GM23338 (cell line): ENCODE results near the gene NFE2L1. TPM values are rescaled to one million over a fixed set of nuclear protein-coding genes. Genes with fewer than 3 reads are reported as not detected.

Source experiments
- ATAC-seq: fragments of 200-7000 bp; cut with Tn5 transposase; 3 replicates; pipeline ENCODE4 v1.9.1; 2020
- DNase-seq: peaks from one replicate; pipeline ENCODE4 v3.0.0-alpha.2; 2015; ENCODE audit warnings: low spot score
- H2AFZ ChIP-seq: fragments of 200-600 bp; sonication (generic); 2 replicates; pipeline ENCODE4 v1.8.0; 2016; ENCODE audit warnings: antibody characterized with exemption, mild to moderate bottlenecking, moderate library complexity
- H3F3A ChIP-seq: fragments of 200-600 bp; sonication (generic); replicated peaks from 2 replicates; pipeline ENCODE4 v1.8.0; 2017; ENCODE audit warnings: antibody characterized with exemption, mixed run types, low read depth
- H3K27ac ChIP-seq: fragments of 200-600 bp; sonication (generic); 2 replicates; pipeline ENCODE4 v1.6.1; 2016; ENCODE audit warnings: low read depth
- H3K27me3 ChIP-seq: fragments of 200-600 bp; sonication (generic); 2 replicates; pipeline ENCODE4 v1.8.0; 2016; ENCODE audit warnings: mild to moderate bottlenecking, mixed run types, moderate library complexity; ENCODE audit not compliant: insufficient read depth
- H3K36me3 ChIP-seq: fragments of 200-600 bp; sonication (generic); 2 replicates; pipeline ENCODE4 v1.8.0; 2016; ENCODE audit warnings: mild to moderate bottlenecking; ENCODE audit not compliant: insufficient read depth
- H3K4me1 ChIP-seq: fragments of 200-600 bp; sonication (generic); 2 replicates; pipeline ENCODE4 v1.8.0; 2016; ENCODE audit warnings: mild to moderate bottlenecking, moderate library complexity; ENCODE audit not compliant: insufficient read depth
- H3K4me2 ChIP-seq: fragments of 200-600 bp; sonication (generic); 2 replicates; pipeline ENCODE4 v1.7.1; 2017; ENCODE audit warnings: mixed run types
- H3K4me3 ChIP-seq: fragments of 200-600 bp; sonication (generic); 2 replicates; pipeline ENCODE4 v1.6.1; 2016; ENCODE audit warnings: mixed run types
- H3K79me2 ChIP-seq: fragments of 200-600 bp; sonication (generic); replicated peaks from 2 replicates; pipeline ENCODE4 v1.8.0; 2017; ENCODE audit warnings: mild to moderate bottlenecking; ENCODE audit not compliant: insufficient read depth
- H3K9me2 ChIP-seq: fragments of 200-600 bp; sonication (generic); 2 replicates; pipeline ENCODE4 v1.8.0; 2017; ENCODE audit not compliant: insufficient read depth
- H4K20me1 ChIP-seq: fragments of 200-600 bp; sonication (generic); replicated peaks from 2 replicates; pipeline ENCODE4 v1.8.0; 2017; ENCODE audit warnings: mild to moderate bottlenecking; ENCODE audit not compliant: insufficient read depth
- H3K27ac Mint-ChIP-seq: 2 replicates; pipeline ENCODE4 v1.8.0; 2020; ENCODE audit warnings: inconsistent platforms, mild to moderate bottlenecking, moderate library complexity, mixed read lengths
- H3K27me3 Mint-ChIP-seq: 3 replicates; pipeline ENCODE4 v1.8.0; 2022; ENCODE audit warnings: low read depth, mild to moderate bottlenecking, moderate library complexity, mixed read lengths, inconsistent platforms; ENCODE audit not compliant: insufficient read depth, poor library complexity
- H3K36me3 Mint-ChIP-seq: 3 replicates; pipeline ENCODE4 v1.8.0; 2021; ENCODE audit warnings: low read depth, mild to moderate bottlenecking, inconsistent platforms, moderate library complexity, mixed read lengths
- H3K4me1 Mint-ChIP-seq: 3 replicates; pipeline ENCODE4 v1.8.0; 2020; ENCODE audit warnings: mild to moderate bottlenecking, inconsistent platforms, mixed read lengths
- H3K4me3 Mint-ChIP-seq: 3 replicates; pipeline ENCODE4 v1.8.0; 2021; ENCODE audit warnings: moderate library complexity, mild to moderate bottlenecking, inconsistent platforms, mixed read lengths
- H3K9me3 Mint-ChIP-seq: 3 replicates; pipeline ENCODE4 v1.8.0; 2020; ENCODE audit warnings: moderate library complexity, mild to moderate bottlenecking, inconsistent platforms, mixed read lengths
- CREB1 ChIP-seq: fragments of 250-450 bp; sonication (Bioruptor Pico); IDR thresholded peaks from 2 replicates; pipeline ENCODE4 v1.5.0; 2020; ENCODE audit warnings: low read depth, mild to moderate bottlenecking, moderate library complexity
- EZH2 ChIP-seq: fragments of 200-600 bp; sonication (generic); IDR thresholded peaks from one replicate; pipeline ENCODE4 v1.8.0; 2017; ENCODE audit warnings: antibody characterized with exemption, mild to moderate bottlenecking, low read depth; ENCODE audit not compliant: unreplicated experiment
- EZH2phosphoT487 ChIP-seq: fragments of 200-600 bp; sonication (generic); IDR thresholded peaks from one replicate; pipeline ENCODE4 v1.8.1; 2018; ENCODE audit warnings: antibody characterized with exemption; ENCODE audit not compliant: unreplicated experiment
- JUNB ChIP-seq: IDR thresholded peaks from one replicate; pipeline ENCODE4 v1.6.1; 2016; ENCODE audit warnings: antibody characterized with exemption; ENCODE audit not compliant: unreplicated experiment
- NANOG ChIP-seq: IDR thresholded peaks from 2 replicates; pipeline ENCODE4 v1.6.1; 2016; ENCODE audit warnings: antibody characterized with exemption, borderline replicate concordance
- POLR2AphosphoS5 ChIP-seq: IDR thresholded peaks from 2 replicates; pipeline ENCODE4 v1.6.1; 2016; ENCODE audit warnings: antibody characterized with exemption, low read depth
- REST ChIP-seq: IDR thresholded peaks from one replicate; pipeline ENCODE4 v1.6.1; 2018; ENCODE audit warnings: antibody characterized with exemption; ENCODE audit not compliant: unreplicated experiment
- STAT1 ChIP-seq: IDR thresholded peaks from one replicate; pipeline ENCODE4 v1.6.1; 2016; ENCODE audit warnings: antibody characterized with exemption; ENCODE audit not compliant: unreplicated experiment
- ZNF114 ChIP-seq: fragments of 250-450 bp; sonication (Bioruptor Pico); IDR thresholded peaks from 2 replicates; pipeline ENCODE4 v1.5.0; 2020; ENCODE audit warnings: mild to moderate bottlenecking, moderate library complexity
- ZNF331 ChIP-seq: fragments of 250-450 bp; sonication (Bioruptor Pico); IDR thresholded peaks from 2 replicates; pipeline ENCODE4 v1.5.0; 2020; ENCODE audit warnings: low read depth, mild to moderate bottlenecking, moderate library complexity
- polyA plus RNA-seq: library from polyadenylated mRNA; unstranded; fragments of >200 nt; fragmentation: Nextera tagmentation; extraction: Ambion mirVana; gene quantifications from 2 replicates; pipeline ENCODE4 v1.2.1, GENCODE V29; 2016
- total RNA-seq: library from RNA; depleted of rRNA; stranded (reverse); fragments of >200 nt; shearing (Covaris generic); gene quantifications from 2 replicates; pipeline ENCODE4 v1.2.3, GENCODE V29; 2014
- TF ChIP-seq, protein P1 (sequence below), 2 experiments: fragments of 200-600 bp in 1 of 2; sonication (generic) in 1 of 2; conservative IDR thresholded peaks; 2 replicates each; pipeline versions ENCODE4 v1.5.1 to v1.6.1; 2016 to 2017; ENCODE audit warnings: antibody characterized with exemption in 2 of 2, low read depth in 2 of 2, mild to moderate bottlenecking in 2 of 2, moderate library complexity in 1 of 2
- TF ChIP-seq, protein P2 (sequence below): fragments of 250-450 bp; sonication (Bioruptor Pico); IDR thresholded peaks from 2 replicates; pipeline ENCODE4 v1.5.0; 2020; ENCODE audit warnings: mild to moderate bottlenecking, moderate library complexity

NFE2L1 gene
- total and polyA plus RNA-seq, 2 experiments from 2014 or later: 39.9 to 138 TPM

DNA sequence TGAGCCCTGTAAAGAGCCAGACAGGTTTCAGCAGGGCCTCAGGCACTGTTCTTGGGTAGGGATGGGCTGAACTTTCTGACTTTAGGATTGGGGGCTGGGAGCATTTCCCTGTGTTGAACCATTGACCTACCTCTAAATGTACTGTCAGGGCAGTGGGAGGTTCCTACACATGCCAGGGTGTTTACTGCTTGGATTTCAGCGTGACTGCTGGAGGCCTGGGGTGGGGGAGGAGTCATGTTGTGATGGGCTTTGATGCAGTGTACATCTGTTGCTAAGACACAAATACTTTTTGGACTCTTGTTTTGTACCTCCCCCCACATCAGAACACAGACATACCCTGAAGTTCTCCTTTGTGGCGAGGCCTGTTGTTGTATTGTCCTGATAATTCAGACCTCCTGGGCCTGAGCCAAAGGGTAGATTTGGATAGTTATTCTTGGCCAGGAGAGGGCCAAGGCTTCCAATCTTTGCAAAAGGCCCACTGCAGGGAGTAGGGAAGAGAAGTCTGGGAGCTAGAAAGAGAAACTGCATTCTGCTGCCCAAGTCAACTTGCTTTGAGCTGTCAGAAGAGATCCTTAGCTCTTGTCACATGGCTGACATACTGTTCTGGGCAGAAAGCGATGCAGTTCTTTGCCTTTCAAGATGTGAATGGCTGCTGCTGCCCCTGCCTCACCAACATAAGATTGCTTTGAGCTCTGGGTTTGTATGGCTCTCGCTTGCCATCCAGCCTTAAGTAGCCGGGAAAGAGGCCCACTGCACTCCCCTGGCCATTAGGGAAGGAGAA, 3.7 kb downstream of the NFE2L1 start (continued):
- no peak for TF ChIP-seq ZNF114 (CRISPR knock-in tag)
- no peak for TF ChIP-seq POLR2AphosphoS5
- TF ChIP-seq EZH2: no peak
- no peak for TF ChIP-seq EZH2phosphoT487
- no peak for TF ChIP-seq REST
- TF ChIP-seq STAT1: no peak
- no peak for TF ChIP-seq ZNF331 (CRISPR knock-in tag)

DNA sequence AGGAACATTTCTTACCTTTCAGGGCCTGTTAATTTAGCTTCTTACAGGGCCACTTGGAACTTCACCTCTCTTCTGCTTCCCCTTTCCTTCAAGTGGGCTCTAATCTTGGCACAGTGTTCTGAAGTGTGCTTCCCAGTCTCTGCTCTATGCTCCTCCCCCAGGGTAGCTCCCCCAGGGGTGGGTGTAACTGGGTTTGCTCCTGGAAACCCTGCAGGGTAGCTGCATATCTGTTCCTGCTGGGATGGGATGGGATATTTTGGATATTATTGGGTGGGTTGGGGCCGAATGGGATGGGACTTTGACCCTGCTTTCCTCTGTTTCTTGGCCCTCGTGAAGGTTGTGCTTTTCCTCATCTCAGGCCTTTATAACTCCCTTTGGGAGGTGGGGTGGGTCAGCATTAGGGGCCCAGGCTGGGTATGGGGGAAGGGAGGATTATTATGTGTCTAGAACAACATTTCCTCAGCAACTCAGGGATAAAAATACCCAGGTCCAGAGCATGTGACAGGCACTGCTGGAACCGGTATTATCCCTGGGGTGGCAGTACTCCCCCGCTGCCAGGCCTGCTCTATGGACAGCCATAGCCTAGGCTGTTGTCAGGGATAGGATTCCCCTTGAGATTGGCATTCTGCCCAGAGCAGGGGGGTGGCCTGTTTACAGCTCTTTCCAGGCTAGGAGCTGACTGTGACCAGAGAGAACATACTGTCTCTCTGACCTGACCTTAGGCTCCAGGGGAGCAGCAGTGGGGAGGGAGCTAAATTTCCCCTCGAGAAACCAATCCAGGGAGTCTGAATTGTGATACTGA, 5.0 kb downstream of the NFE2L1 start:
- Mint-ChIP-seq H3K27ac (peak overlapping the region; percentile 90), H3K4me3 (peak overlapping the region; percentile 98), H3K36me3 (peaks cover 69% of the 10 kb centered on the region), H3K9me3 (no peaks in the 10 kb centered on the region), H3K4me1 (peaks cover 76% of the 10 kb centered on the region), H3K27me3 (peaks cover 27% of the 10 kb centered on the region)
- peaks cover 29% of the 10 kb centered on the region; the same call in 1 of the 2 replicates for H4K20me1 ChIP-seq
- no peaks in the 10 kb centered on the region for H3K27me3 ChIP-seq
- H3K27ac ChIP-seq: peak overlapping the region; percentile 93
- peak overlapping the region; percentile 94 for H3K4me2 ChIP-seq
- peaks cover 60% of the 10 kb centered on the region for H3K4me1 ChIP-seq
- H3K79me2 ChIP-seq: peaks cover 82% of the 10 kb centered on the region
- H3K4me3 ChIP-seq: peak overlapping the region; percentile 99
- no peak for ATAC-seq
- no peaks in the 10 kb centered on the region for H3K9me2 ChIP-seq
- peaks cover 30% of the 10 kb centered on the region; the same call in 1 of the 2 replicates for H3F3A ChIP-seq
- peak; percentile 14 for DNase-seq
- peaks cover 30% of the 10 kb centered on the region for H3K36me3 ChIP-seq
- no peak overlapping the region for H2AFZ ChIP-seq
- TF ChIP-seq CREB1 (CRISPR knock-in tag): no peak
- TF ChIP-seq, protein P1, sequence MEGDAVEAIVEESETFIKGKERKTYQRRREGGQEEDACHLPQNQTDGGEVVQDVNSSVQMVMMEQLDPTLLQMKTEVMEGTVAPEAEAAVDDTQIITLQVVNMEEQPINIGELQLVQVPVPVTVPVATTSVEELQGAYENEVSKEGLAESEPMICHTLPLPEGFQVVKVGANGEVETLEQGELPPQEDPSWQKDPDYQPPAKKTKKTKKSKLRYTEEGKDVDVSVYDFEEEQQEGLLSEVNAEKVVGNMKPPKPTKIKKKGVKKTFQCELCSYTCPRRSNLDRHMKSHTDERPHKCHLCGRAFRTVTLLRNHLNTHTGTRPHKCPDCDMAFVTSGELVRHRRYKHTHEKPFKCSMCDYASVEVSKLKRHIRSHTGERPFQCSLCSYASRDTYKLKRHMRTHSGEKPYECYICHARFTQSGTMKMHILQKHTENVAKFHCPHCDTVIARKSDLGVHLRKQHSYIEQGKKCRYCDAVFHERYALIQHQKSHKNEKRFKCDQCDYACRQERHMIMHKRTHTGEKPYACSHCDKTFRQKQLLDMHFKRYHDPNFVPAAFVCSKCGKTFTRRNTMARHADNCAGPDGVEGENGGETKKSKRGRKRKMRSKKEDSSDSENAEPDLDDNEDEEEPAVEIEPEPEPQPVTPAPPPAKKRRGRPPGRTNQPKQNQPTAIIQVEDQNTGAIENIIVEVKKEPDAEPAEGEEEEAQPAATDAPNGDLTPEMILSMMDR (conservative IDR thresholded peaks at IDR 0.05; ENCODE audit: low read depth in 2 of 2): no peak
- TF ChIP-seq EZH2: no peak
- no peak for TF ChIP-seq NANOG
- no peak for TF ChIP-seq JUNB
- TF ChIP-seq, protein P2, sequence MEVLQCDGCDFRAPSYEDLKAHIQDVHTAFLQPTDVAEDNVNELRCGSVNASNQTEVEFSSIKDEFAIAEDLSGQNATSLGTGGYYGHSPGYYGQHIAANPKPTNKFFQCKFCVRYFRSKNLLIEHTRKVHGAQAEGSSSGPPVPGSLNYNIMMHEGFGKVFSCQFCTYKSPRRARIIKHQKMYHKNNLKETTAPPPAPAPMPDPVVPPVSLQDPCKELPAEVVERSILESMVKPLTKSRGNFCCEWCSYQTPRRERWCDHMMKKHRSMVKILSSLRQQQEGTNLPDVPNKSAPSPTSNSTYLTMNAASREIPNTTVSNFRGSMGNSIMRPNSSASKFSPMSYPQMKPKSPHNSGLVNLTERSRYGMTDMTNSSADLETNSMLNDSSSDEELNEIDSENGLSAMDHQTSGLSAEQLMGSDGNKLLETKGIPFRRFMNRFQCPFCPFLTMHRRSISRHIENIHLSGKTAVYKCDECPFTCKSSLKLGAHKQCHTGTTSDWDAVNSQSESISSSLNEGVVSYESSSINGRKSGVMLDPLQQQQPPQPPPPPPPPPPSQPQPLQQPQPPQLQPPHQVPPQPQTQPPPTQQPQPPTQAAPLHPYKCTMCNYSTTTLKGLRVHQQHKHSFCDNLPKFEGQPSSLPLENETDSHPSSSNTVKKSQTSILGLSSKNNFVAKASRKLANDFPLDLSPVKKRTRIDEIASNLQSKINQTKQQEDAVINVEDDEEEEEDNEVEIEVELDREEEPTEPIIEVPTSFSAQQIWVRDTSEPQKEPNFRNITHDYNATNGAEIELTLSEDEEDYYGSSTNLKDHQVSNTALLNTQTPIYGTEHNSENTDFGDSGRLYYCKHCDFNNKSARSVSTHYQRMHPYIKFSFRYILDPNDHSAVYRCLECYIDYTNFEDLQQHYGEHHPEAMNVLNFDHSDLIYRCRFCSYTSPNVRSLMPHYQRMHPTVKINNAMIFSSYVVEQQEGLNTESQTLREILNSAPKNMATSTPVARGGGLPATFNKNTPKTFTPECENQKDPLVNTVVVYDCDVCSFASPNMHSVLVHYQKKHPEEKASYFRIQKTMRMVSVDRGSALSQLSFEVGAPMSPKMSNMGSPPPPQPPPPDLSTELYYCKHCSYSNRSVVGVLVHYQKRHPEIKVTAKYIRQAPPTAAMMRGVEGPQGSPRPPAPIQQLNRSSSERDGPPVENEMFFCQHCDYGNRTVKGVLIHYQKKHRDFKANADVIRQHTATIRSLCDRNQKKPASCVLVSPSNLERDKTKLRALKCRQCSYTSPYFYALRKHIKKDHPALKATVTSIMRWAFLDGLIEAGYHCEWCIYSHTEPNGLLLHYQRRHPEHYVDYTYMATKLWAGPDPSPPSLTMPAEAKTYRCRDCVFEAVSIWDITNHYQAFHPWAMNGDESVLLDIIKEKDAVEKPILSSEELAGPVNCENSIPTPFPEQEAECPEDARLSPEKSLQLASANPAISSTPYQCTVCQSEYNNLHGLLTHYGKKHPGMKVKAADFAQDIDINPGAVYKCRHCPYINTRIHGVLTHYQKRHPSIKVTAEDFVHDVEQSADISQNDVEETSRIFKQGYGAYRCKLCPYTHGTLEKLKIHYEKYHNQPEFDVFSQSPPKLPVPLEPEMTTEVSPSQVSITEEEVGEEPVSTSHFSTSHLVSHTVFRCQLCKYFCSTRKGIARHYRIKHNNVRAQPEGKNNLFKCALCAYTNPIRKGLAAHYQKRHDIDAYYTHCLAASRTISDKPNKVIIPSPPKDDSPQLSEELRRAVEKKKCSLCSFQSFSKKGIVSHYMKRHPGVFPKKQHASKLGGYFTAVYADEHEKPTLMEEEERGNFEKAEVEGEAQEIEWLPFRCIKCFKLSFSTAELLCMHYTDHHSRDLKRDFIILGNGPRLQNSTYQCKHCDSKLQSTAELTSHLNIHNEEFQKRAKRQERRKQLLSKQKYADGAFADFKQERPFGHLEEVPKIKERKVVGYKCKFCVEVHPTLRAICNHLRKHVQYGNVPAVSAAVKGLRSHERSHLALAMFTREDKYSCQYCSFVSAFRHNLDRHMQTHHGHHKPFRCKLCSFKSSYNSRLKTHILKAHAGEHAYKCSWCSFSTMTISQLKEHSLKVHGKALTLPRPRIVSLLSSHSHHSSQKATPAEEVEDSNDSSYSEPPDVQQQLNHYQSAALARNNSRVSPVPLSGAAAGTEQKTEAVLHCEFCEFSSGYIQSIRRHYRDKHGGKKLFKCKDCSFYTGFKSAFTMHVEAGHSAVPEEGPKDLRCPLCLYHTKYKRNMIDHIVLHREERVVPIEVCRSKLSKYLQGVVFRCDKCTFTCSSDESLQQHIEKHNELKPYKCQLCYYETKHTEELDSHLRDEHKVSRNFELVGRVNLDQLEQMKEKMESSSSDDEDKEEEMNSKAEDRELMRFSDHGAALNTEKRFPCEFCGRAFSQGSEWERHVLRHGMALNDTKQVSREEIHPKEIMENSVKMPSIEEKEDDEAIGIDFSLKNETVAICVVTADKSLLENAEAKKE (CRISPR knock-in tag): no peak
- TF ChIP-seq EZH2phosphoT487: no peak
- no peak for TF ChIP-seq POLR2AphosphoS5
